ENCODE measurements around the gene PALD1. TPM values are rescaled to one million over a fixed set of nuclear protein-coding genes. Genes with fewer than 3 reads are reported as not detected.

PALD1 gene
- total RNA-seq, 6 experiments from 2014 or later = 0.81 to 2.9 (median 1.3) TPM

DNA sequence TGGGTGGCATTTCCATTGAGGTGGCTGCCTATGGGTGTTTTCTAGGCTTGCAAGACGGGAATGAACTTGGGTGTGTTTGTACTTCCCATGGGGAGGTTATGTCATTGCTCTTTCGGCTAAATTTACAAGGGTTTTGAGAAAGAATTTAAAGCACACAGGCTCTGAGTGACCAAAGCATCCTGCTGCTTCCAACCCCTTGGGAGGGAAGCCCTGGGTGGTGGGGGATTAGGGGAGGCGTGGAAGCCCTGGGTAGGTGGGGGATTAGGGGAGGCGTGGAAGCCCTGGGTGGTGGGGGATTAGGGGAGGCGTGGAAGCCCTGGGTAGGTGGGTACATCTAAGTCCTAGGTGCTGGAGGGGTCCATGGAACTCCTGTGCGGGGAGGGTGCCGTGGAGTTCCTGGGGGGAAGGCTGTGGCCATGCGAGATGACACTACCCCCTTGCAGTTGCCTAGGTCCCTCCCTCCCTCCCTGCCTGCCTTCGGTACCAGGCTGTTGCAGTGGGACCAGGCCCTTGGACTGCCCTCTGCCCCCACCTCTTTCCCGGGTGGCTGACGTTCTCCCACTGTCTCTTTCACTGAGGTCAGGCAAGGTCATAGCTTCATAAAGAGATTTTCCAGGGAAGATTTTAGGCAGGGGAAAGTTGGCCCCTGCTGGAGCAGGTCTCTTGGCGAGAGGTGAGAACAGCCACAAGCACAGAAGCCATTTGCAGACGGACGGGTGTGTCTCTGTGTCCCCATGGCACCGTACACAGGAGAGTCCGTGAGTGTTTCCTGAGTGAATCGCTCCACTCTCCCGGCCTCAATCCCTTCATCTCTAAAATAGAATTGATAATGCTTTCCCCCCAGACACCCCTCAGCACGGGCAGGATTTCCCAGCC, 104.5 kb downstream of the PALD1 start:
- ATAC-seq = no peak
- Histone ChIP-seq H3K9me3 (no peaks in the 10 kb centered on the region), H3K27ac (no peak overlapping the region), H3K4me1 (no peaks in the 10 kb centered on the region), H3K4me3 (no peak overlapping the region), H3K36me3 (no peaks in the 10 kb centered on the region), H3K27me3 (no peaks in the 10 kb centered on the region)
- 65% methylated on average over 9 of the region's 19 CpGs for WGBS (ENCODE audit: insufficient coverage, low coverage, low lambda C conversion rate, missing lambda C conversion rate)
- DNase-seq = peak in 1 of 3 donors; percentile 39
- intact Hi-C loops (cut with DNase I) = no loop called here
- TF ChIP-seq POLR2A (IDR thresholded peaks at IDR 0.05) = no peak
- TF ChIP-seq, protein P1, sequence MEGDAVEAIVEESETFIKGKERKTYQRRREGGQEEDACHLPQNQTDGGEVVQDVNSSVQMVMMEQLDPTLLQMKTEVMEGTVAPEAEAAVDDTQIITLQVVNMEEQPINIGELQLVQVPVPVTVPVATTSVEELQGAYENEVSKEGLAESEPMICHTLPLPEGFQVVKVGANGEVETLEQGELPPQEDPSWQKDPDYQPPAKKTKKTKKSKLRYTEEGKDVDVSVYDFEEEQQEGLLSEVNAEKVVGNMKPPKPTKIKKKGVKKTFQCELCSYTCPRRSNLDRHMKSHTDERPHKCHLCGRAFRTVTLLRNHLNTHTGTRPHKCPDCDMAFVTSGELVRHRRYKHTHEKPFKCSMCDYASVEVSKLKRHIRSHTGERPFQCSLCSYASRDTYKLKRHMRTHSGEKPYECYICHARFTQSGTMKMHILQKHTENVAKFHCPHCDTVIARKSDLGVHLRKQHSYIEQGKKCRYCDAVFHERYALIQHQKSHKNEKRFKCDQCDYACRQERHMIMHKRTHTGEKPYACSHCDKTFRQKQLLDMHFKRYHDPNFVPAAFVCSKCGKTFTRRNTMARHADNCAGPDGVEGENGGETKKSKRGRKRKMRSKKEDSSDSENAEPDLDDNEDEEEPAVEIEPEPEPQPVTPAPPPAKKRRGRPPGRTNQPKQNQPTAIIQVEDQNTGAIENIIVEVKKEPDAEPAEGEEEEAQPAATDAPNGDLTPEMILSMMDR (IDR thresholded peaks at IDR 0.05) = no peak

GRCh38 chr10:70583669-70584037, 105.1 kb downstream of the PALD1 start:
- no peaks in the 10 kb centered on the region for H3K9me3 ChIP-seq
- no peak overlapping the region for H3K4me3 ChIP-seq
- intact Hi-C loops (cut with DNase I) = no loop called here
- peak in 1 of 3 donors; percentile 25 for DNase-seq
- H3K4me1 ChIP-seq = no peaks in the 10 kb centered on the region
- no peak for ATAC-seq
- no peak overlapping the region for H3K27ac ChIP-seq
- no peaks in the 10 kb centered on the region for H3K36me3 ChIP-seq
- no peak for TF ChIP-seq POLR2A (IDR thresholded peaks at IDR 0.05)
- TF ChIP-seq, protein P1 (IDR thresholded peaks at IDR 0.05) = no peak
- no peaks in the 10 kb centered on the region for H3K27me3 ChIP-seq
- WGBS (ENCODE audit: insufficient coverage, low coverage, low lambda C conversion rate, missing lambda C conversion rate) = 100% methylated on average over 1 of the region's 2 CpGs

DNA sequence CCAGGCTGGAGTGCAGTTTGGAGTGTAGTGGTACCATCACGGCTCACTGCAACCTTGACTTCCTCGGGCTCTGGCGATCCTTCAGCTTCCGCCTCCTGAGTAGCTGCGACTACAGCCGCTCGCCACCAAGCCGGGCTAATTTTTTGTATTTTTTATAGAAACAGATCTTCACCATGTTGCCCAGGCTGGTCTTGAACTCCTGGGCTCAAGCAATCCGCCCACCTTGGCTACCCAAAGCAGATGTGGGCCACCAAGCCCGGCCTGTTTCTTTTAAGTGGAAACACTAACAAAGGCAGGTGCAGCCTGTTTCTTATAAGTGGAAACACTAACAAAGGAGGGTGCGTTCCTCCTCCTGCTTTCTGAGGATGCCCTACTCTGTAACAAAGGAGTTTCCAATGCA, 105.8 kb downstream of the PALD1 start:
- WGBS (ENCODE audit: insufficient coverage, low coverage, low lambda C conversion rate, missing lambda C conversion rate) = 71% methylated on average over 10 of the region's 11 CpGs
- Histone ChIP-seq H3K27ac (no peak overlapping the region), H3K4me3 (no peak overlapping the region), H3K27me3 (no peaks in the 10 kb centered on the region), H3K9me3 (no peaks in the 10 kb centered on the region), H3K4me1 (no peaks in the 10 kb centered on the region), H3K36me3 (no peaks in the 10 kb centered on the region)
- DNase-seq = peak in 1 of 3 donors; percentile 28
- no peak for TF ChIP-seq POLR2A (IDR thresholded peaks at IDR 0.05)
- TF ChIP-seq, protein P1 (IDR thresholded peaks at IDR 0.05) = no peak
- intact Hi-C loops (cut with DNase I) = no loop called here
- no peak for ATAC-seq

- no peak overlapping the region for H3K27ac ChIP-seq
- DNase-seq (peak in 1 of 3 donors; percentile 40), ATAC-seq (peak in 2 of 4 donors; percentile 23 to 27)
- H3K36me3 ChIP-seq = no peaks in the 10 kb centered on the region
- TF ChIP-seq POLR2A (IDR thresholded peaks at IDR 0.05) = no peak
- TF ChIP-seq, protein P1 (IDR thresholded peaks at IDR 0.05) = no peak
- 35% methylated on average over 7 of the region's 7 CpGs for WGBS (ENCODE audit: insufficient coverage, low coverage, low lambda C conversion rate, missing lambda C conversion rate)
- no peaks in the 10 kb centered on the region for H3K4me1 ChIP-seq
- H3K9me3 ChIP-seq = no peaks in the 10 kb centered on the region
- intact Hi-C loops (cut with DNase I) = no loop called here
- no peak overlapping the region for H3K4me3 ChIP-seq
- H3K27me3 ChIP-seq = no peaks in the 10 kb centered on the region
These were observed 106.5 kb downstream of the PALD1 start for GRCh38 chr10:70584909-70585544.

Measured in right lobe of liver (tissue), 6 donors.